HCT116 (cell line): ENCODE measurements around the gene IMMP2L. TPM values are rescaled to one million over a fixed set of nuclear protein-coding genes. Genes with fewer than 3 reads are reported as not detected.

Source experiments
- ATAC-seq: fragments of 200-7000 bp; cut with Tn5 transposase; 2 replicates; pipeline ENCODE4 v1.9.1; 2020; ENCODE audit warnings: mild to moderate bottlenecking, moderate library complexity
- BruUV-seq: library from RNA; stranded (reverse); fragments of 400-500 nt; replicated peaks from 2 replicates; lab custom pipeline; 2021; lab: Mats Ljungman, UMichigan
- CTCF ChIA-PET: fragments of 300-600 bp; sonication (Branson Sonifier 250); formaldehyde crosslinking; loops from one replicate; lab custom pipeline; 2021; ENCODE audit warnings: antibody characterized with exemption; lab: Charles Lee
- POLR2A ChIA-PET: fragments of 300-600, 350-600 bp; sonication (Branson Sonifier 250); formaldehyde crosslinking; loops from one replicate; lab custom pipeline; 2021; ENCODE audit warnings: antibody characterized with exemption; lab: Charles Lee
- RAD21 ChIA-PET, 2 experiments: fragments of 300-600 bp; sonication (Branson Sonifier 250); formaldehyde crosslinking; loops; one replicate each; lab custom pipeline; 2023; ENCODE audit warnings: low total read pairs in 2 of 2; ENCODE audit not compliant: uncharacterized antibody in 2 of 2, unreplicated experiment in 2 of 2, low non-redundant PET in 1 of 2; lab: Charles Lee
- DNase-seq: peaks from one replicate; pipeline ENCODE4 v3.0.0-alpha.2; 2010; ENCODE audit warnings: low read depth, low spot score
- H2AFZ ChIP-seq: fragments of 200-600 bp; shearing (Covaris generic), sonication (generic); 2 replicates; pipeline ENCODE4 v1.6.1; 2017; ENCODE audit warnings: low read depth, mixed run types, mixed read lengths, antibody characterized with exemption, low read length; ENCODE audit not compliant: poor library complexity, severe bottlenecking
- H3K27ac ChIP-seq: 2 replicates; pipeline ENCODE4 v1.5.1; 2012; ENCODE audit warnings: low read depth, low read length
- H3K27me3 ChIP-seq: fragments of 200-600 bp; sonication (generic); 2 replicates; pipeline ENCODE4 v1.6.1; 2016; ENCODE audit warnings: mixed run types, low read length, mixed read lengths; ENCODE audit not compliant: insufficient read depth
- H3K36me3 ChIP-seq, 2 experiments: fragments of 200-500 bp in 1 of 2; fragments of 200-600 bp in 1 of 2; sonication (Bioruptor generic) in 1 of 2; sonication (generic) in 1 of 2; 2 replicates each; pipeline versions ENCODE4 v1.5.1 to v1.6.1; 2014 to 2016; ENCODE audit warnings: low read length in 2 of 2, inconsistent platforms in 1 of 2, mixed read lengths in 1 of 2, mixed run types in 1 of 2; ENCODE audit not compliant: insufficient read depth in 2 of 2, control insufficient read depth in 1 of 2
- H3K4me1 ChIP-seq, 2 experiments: fragments of 200-600 bp in 1 of 2; sonication (generic) in 1 of 2; 2 replicates each; pipeline versions ENCODE4 v1.5.1 to v1.6.1; 2012 to 2017; ENCODE audit warnings: low read length in 2 of 2, inconsistent platforms in 1 of 2, mild to moderate bottlenecking in 1 of 2, mixed read lengths in 1 of 2, mixed run types in 1 of 2, moderate library complexity in 1 of 2; ENCODE audit not compliant: insufficient read depth in 2 of 2, control insufficient read depth in 1 of 2
- H3K4me2 ChIP-seq: fragments of 200-600 bp; sonication (generic); 2 replicates; pipeline ENCODE4 v1.6.1; 2017; ENCODE audit warnings: mixed run types, low read length, mixed read lengths
- H3K4me3 ChIP-seq, 2 experiments: fragments of 200-600 bp in 1 of 2; sonication (generic) in 1 of 2; replicated peaks in 1 of 2; 2 replicates each; pipeline ENCODE4 v1.5.1; 2011 to 2016; ENCODE audit warnings: low read length in 2 of 2, control low read depth in 1 of 2, low read depth in 1 of 2, mild to moderate bottlenecking in 1 of 2, mixed read lengths in 1 of 2, mixed run types in 1 of 2
- H3K79me2 ChIP-seq: fragments of 200-600 bp; sonication (generic); 2 replicates; pipeline ENCODE4 v1.6.1; 2017; ENCODE audit warnings: mild to moderate bottlenecking, mixed run types, low read length, moderate library complexity, mixed read lengths; ENCODE audit not compliant: insufficient read depth
- H3K9ac ChIP-seq: fragments of 200-600 bp; sonication (generic); 2 replicates; pipeline ENCODE4 v1.6.1; 2016; ENCODE audit warnings: low read length, mixed read lengths
- H3K9me2 ChIP-seq: fragments of 200-600 bp; sonication (generic), shearing (Covaris generic); 2 replicates; pipeline ENCODE4 v1.6.1; 2017; ENCODE audit warnings: mixed run types, mild to moderate bottlenecking, moderate library complexity; ENCODE audit not compliant: insufficient read depth
- H3K9me3 ChIP-seq, 2 experiments: fragments of 200-500 bp in 1 of 2; fragments of 200-600 bp in 1 of 2; sonication (Bioruptor generic) in 1 of 2; sonication (generic) in 1 of 2; 2 replicates each; pipeline ENCODE4 v1.6.1; 2014 to 2017; ENCODE audit warnings: low read length in 2 of 2, mixed read lengths in 2 of 2, inconsistent platforms in 1 of 2, low read depth in 1 of 2, mild to moderate bottlenecking in 1 of 2, mixed run types in 1 of 2, moderate library complexity in 1 of 2; ENCODE audit not compliant: control insufficient read depth in 1 of 2, insufficient read depth in 1 of 2
- H4K20me1 ChIP-seq: fragments of 200-600 bp; sonication (generic), shearing (Covaris generic); 2 replicates; pipeline ENCODE4 v1.6.1; 2017; ENCODE audit warnings: mixed run types, mild to moderate bottlenecking, moderate library complexity; ENCODE audit not compliant: insufficient read depth
- CTCF ChIP-seq, 3 experiments: fragments of 200-600 bp in 1 of 3; sonication (generic) in 1 of 3; IDR thresholded peaks in 2 of 3; conservative IDR thresholded peaks in 1 of 3; 2 replicates each; pipeline ENCODE4 v1.5.1; 2012 to 2017; ENCODE audit warnings: low read depth in 2 of 3, low read length in 2 of 3, antibody characterized with exemption in 1 of 3, borderline replicate concordance in 1 of 3, control low read depth in 1 of 3, mild to moderate bottlenecking in 1 of 3, mixed read lengths in 1 of 3, mixed run types in 1 of 3, moderate library complexity in 1 of 3; ENCODE audit not compliant: insufficient read depth in 1 of 3
- ELF1 ChIP-seq: IDR thresholded peaks from 2 replicates; pipeline ENCODE4 v1.6.1; 2012; ENCODE audit warnings: low read depth, borderline replicate concordance
- EZH2 ChIP-seq: fragments of 200-600 bp; sonication (generic); IDR thresholded peaks from 2 replicates; pipeline ENCODE4 v1.6.1; 2017; ENCODE audit warnings: antibody characterized with exemption, mixed run types
- EZH2phosphoT487 ChIP-seq: fragments of 200-600 bp; IDR thresholded peaks from 2 replicates; pipeline ENCODE4 v1.6.1; 2018; ENCODE audit warnings: antibody characterized with exemption, borderline replicate concordance
- FOSL1 ChIP-seq: IDR thresholded peaks from 2 replicates; pipeline ENCODE4 v1.6.1; 2012; ENCODE audit warnings: low read depth
- JUND ChIP-seq: IDR thresholded peaks from 2 replicates; pipeline ENCODE4 v1.6.1; 2012
- POLR2A ChIP-seq: IDR thresholded peaks from 2 replicates; pipeline ENCODE4 v1.7.0; 2011; ENCODE audit warnings: borderline replicate concordance; ENCODE audit not compliant: insufficient read depth, insufficient read length; ENCODE audit errors: extremely low read depth
- POLR2AphosphoS5 ChIP-seq: IDR thresholded peaks from 2 replicates; pipeline ENCODE4 v1.6.1; 2011; ENCODE audit warnings: mild to moderate bottlenecking, low read depth, low read length, moderate library complexity
- REST ChIP-seq: IDR thresholded peaks from 2 replicates; pipeline ENCODE4 v1.6.1; 2012; ENCODE audit warnings: low read depth
- TCF7L2 ChIP-seq: IDR thresholded peaks from 2 replicates; pipeline ENCODE4 v1.7.0; 2011; ENCODE audit warnings: borderline replicate concordance, inconsistent platforms; ENCODE audit not compliant: insufficient read depth, insufficient read length; ENCODE audit errors: extremely low read depth
- YY1 ChIP-seq: IDR thresholded peaks from 2 replicates; pipeline ENCODE4 v1.6.1; 2011; ENCODE audit warnings: low read length, low read depth, moderate library complexity, mild to moderate bottlenecking; ENCODE audit not compliant: insufficient replicate concordance; ENCODE audit errors: extremely low read depth
- ZFX ChIP-seq: fragments of 450-650 bp; IDR thresholded peaks from 2 replicates; pipeline ENCODE4 v1.6.1; 2017
- intact Hi-C: fragments of 100-400 bp; cut with micrococcal nuclease; formaldehyde crosslinking; loops from 2 replicates; pipeline ENCODE4 v1.10.0; 2022
- total RNA-seq: library from RNA; stranded (reverse); gene quantifications from one replicate; pipeline ENCODE4 v1.2.1, GENCODE V29; 2021; ENCODE audit not compliant: unreplicated experiment
- TF ChIP-seq, protein P1 (sequence below): IDR thresholded peaks from 2 replicates; pipeline ENCODE4 v1.6.1; 2012
- TF ChIP-seq, protein P2 (sequence below): IDR thresholded peaks from 2 replicates; pipeline ENCODE4 v1.6.1; 2012

IMMP2L gene
- total RNA-seq, 1 experiment from 2014 or later, result 21.1 TPM

DNA sequence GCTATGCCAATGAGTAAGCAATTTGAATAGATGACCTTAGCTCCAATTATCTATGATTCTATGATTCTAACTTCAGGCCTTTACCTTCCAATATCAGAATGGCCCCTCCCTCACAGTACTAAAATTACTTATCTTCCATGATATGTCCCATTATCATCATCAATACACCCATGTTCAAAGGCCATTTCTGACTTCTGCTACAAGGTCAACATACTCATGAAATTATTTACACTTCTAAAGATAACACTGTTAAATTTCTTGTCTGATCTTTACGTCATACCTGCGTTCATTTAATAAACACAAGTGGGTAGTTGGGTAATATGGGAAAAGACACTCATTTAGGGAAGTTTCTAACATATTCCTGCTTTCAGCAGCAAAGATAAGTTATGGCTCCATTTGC lies 21.2 kb downstream of the IMMP2L start:
- Histone ChIP-seq H3K27ac (no peak overlapping the region), H3K9ac (no peak overlapping the region), H3K9me2 (no peaks in the 10 kb centered on the region), H3K4me2 (no peak overlapping the region), H3K79me2 (no peaks in the 10 kb centered on the region), H3K4me1 (no peaks in the 10 kb centered on the region), H2AFZ (no peak overlapping the region), H3K27me3 (no peaks in the 10 kb centered on the region), H3K9me3 (no peaks in the 10 kb centered on the region), H3K36me3 (0 out of 4 replicates have a peak, but pooled peaks cover 0 to 3% of the 10 kb centered on the region in 2 experiments), H3K4me3 (no peak overlapping the region), H4K20me1 (0 out of 2 replicates have a peak, but pooled peaks cover under 1% of the 10 kb centered on the region)
- ChIA-PET RAD21 (no interaction called here), POLR2A (no interaction called here), CTCF (no interaction called here)
- no TSS peak for BruUV-seq
- DNase-seq (no peak), ATAC-seq (no peak)
- intact Hi-C loops, result no loop called here
- TF ChIP-seq CTCF (IDR thresholded peaks at IDR 0.05 in 2 of 3, conservative IDR thresholded peaks at IDR 0.05 in 1 of 3; ENCODE audit: borderline replicate concordance in 1 of 3, insufficient read depth in 1 of 3, low read depth in 2 of 3, low read length in 2 of 3) (no peak), JUND (no peak), POLR2AphosphoS5 (no peak), REST (no peak), TCF7L2 (no peak), FOSL1 (no peak), YY1 (no peak), ELF1 (no peak), EZH2 (no peak), ZFX (no peak), POLR2A (no peak), EZH2phosphoT487 (no peak)
- TF ChIP-seq, protein P1, sequence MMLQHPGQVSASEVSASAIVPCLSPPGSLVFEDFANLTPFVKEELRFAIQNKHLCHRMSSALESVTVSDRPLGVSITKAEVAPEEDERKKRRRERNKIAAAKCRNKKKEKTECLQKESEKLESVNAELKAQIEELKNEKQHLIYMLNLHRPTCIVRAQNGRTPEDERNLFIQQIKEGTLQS, result no peak
- TF ChIP-seq, protein P2, sequence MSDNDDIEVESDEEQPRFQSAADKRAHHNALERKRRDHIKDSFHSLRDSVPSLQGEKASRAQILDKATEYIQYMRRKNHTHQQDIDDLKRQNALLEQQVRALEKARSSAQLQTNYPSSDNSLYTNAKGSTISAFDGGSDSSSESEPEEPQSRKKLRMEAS, result no peak
